Tibial nerve (tissue), 3 donors: Measurements from ENCODE around the gene SYCP2.

Source experiments
- CTCF ChIP-seq, 5 experiments: fragments of 200-600 bp in 3 of 5; fragments of 450-650 bp in 2 of 5; sonication (generic) in 3 of 5; IDR thresholded peaks; one replicate each; pipeline ENCODE4 v1.5.1; 2016 to 2019; ENCODE audit warnings: antibody characterized with exemption in 5 of 5, mild to moderate bottlenecking in 3 of 5, moderate library complexity in 2 of 5
- POLR2A ChIP-seq, 2 donors: fragments of 450-650 bp; IDR thresholded peaks; one replicate each; pipeline ENCODE4 v1.6.1; 2017; ENCODE audit warnings: antibody characterized with exemption in 2 of 2, mild to moderate bottlenecking in 2 of 2, moderate library complexity in 2 of 2

- TF ChIP-seq CTCF (IDR thresholded peaks at IDR 0.05) (no peak), POLR2A (IDR thresholded peaks at IDR 0.05) (no peak)
These were observed 96.7 kb downstream of the SYCP2 start for GRCh38 chr20:59836767-59837166.
